ENCODE measurements around the gene NFS1. TPM values are rescaled to one million over a fixed set of nuclear protein-coding genes. Genes with fewer than 3 reads are reported as not detected.

The NFS1 gene
- total and polyA plus RNA-seq, 5 experiments from 2014 or later: 8.6 to 25.5 (median 16.6) TPM

GRCh38 chr20:35704514-35705261 lies 5.5 kb upstream of the NFS1 start:
- POLR2A ChIA-PET: interaction anchor here (1.3 to 6.3 kb wide), 3 partner anchors 12 to 38 kb away, joined by 3 to 71 read pairs (median 3); partner anchors contain the start of gene RBM39
- H3K9me3 Mint-ChIP-seq: no peaks in the 10 kb centered on the region
- no peaks in the 10 kb centered on the region for H3K27me3 Mint-ChIP-seq
- DNase-seq: peak in 1 of 10 donors; percentile 5
- no peak overlapping the region for H3K4me3 Mint-ChIP-seq
- H3K27ac Mint-ChIP-seq: peak overlapping the region in 3 of 10 donors; percentile 17 to 39 (median 34)
- H3K4me1 Mint-ChIP-seq: peaks cover 9 to 34% (median 30%) of the 10 kb centered on the region in 4 donors
- peaks cover 0 to 73% (median 12%) of the 10 kb centered on the region in 3 donors for H3K36me3 Mint-ChIP-seq
- ATAC-seq: no peak

GRCh38 chr20:35702824-35703695 lies 3.9 kb upstream of the NFS1 start:
- ATAC-seq (no peak), DNase-seq (peak in 2 of 10 donors; percentile 11 to 17)
- H3K4me3 Mint-ChIP-seq: peak overlapping the region in 2 of 10 donors; percentile 12 to 37
- H3K27ac Mint-ChIP-seq: peak overlapping the region in 6 of 10 donors; percentile 23 to 77 (median 48)
- H3K4me1 Mint-ChIP-seq: peaks cover 13 to 33% (median 31%) of the 10 kb centered on the region in 4 donors
- POLR2A ChIA-PET: interaction anchor here (1.4 to 6.3 kb wide), 3 partner anchors 16 to 39 kb away, joined by 3 to 71 read pairs (median 3); partner anchors contain the start of gene RBM39
- no peaks in the 10 kb centered on the region for H3K27me3 Mint-ChIP-seq
- H3K9me3 Mint-ChIP-seq: no peaks in the 10 kb centered on the region
- H3K36me3 Mint-ChIP-seq: peaks cover 0 to 58% (median 10%) of the 10 kb centered on the region in 3 donors

GRCh38 chr20:35702051-35702823 lies 3.1 kb upstream of the NFS1 start:
- POLR2A ChIA-PET: interaction anchor here (1.4 to 6.3 kb wide), 3 partner anchors 17 to 40 kb away, joined by 3 to 71 read pairs (median 20); partner anchors contain the start of genes CPNE1, RBM12 and RBM39
- H3K4me3 Mint-ChIP-seq: peak overlapping the region in 5 of 10 donors; percentile 12 to 72 (median 34)
- peaks cover 0 to 52% (median 11%) of the 10 kb centered on the region in 3 donors for H3K36me3 Mint-ChIP-seq

GRCh38 chr20:35700625-35701148 lies 1.5 kb upstream of the NFS1 start:
- Mint-ChIP-seq H3K27ac (peak overlapping the region in 9 of 10 donors; percentile 71 to 99 (median 95)), H3K36me3 (peaks cover 0 to 45% (median 6%) of the 10 kb centered on the region in 3 donors), H3K4me1 (peaks cover 20 to 43% (median 41%) of the 10 kb centered on the region in 4 donors), H3K9me3 (no peaks in the 10 kb centered on the region), H3K27me3 (no peaks in the 10 kb centered on the region), H3K4me3 (peak overlapping the region in 9 of 10 donors; percentile 22 to 97 (median 94))
- peak in 1 of 10 donors; percentile 12 for DNase-seq
- POLR2A ChIA-PET: interaction anchor here (0.9 to 6.3 kb wide), 10 partner anchors 9 to 254 kb away, joined by 3 to 71 read pairs (median 7); partner anchors contain the start of genes CPNE1, PHF20, RBM12 and RBM39
- ATAC-seq: no peak

More at GRCh38 chr20:35702051-35702823, 3.1 kb upstream of the NFS1 start:
- peak overlapping the region; percentile 43 to 98 (median 56) for H3K27ac Mint-ChIP-seq
- H3K27me3 Mint-ChIP-seq: no peaks in the 10 kb centered on the region
- ATAC-seq: no peak
- H3K9me3 Mint-ChIP-seq: no peaks in the 10 kb centered on the region
- DNase-seq: peak in 2 of 10 donors; percentile 15 to 17
- peaks cover 20 to 41% (median 39%) of the 10 kb centered on the region in 4 donors for H3K4me1 Mint-ChIP-seq

- Mint-ChIP-seq H3K9me3 (no peaks in the 10 kb centered on the region), H3K27me3 (no peaks in the 10 kb centered on the region), H3K36me3 (peaks cover 0 to 45% (median 9%) of the 10 kb centered on the region in 3 donors), H3K4me3 (peak overlapping the region; percentile 85 to 97 (median 94)), H3K27ac (peak overlapping the region; percentile 90 to 99 (median 96)), H3K4me1 (peaks cover 23 to 45% (median 42%) of the 10 kb centered on the region in 4 donors)
- DNase-seq (no peak), ATAC-seq (no peak)
- POLR2A ChIA-PET: interaction anchor here (0.8 to 6.3 kb wide), 19 partner anchors 9 to 1219 kb away, joined by 3 to 71 read pairs (median 4); partner anchors contain the start of genes CEP250, CPNE1, PHF20 and RBM12
These were observed 939 bp upstream of the NFS1 start for GRCh38 chr20:35699957-35700624.

GRCh38 chr20:35698298-35699126 lies 640 bp downstream of the NFS1 start:
- H3K9me3 Mint-ChIP-seq: no peaks in the 10 kb centered on the region
- peak; percentile 27 to 35 for ATAC-seq
- no peak for DNase-seq
- H3K4me3 Mint-ChIP-seq: peak overlapping the region; percentile 85 to 98 (median 94)
- H3K36me3 Mint-ChIP-seq: peaks cover 0 to 38% (median 9%) of the 10 kb centered on the region in 3 donors
- H3K27me3 Mint-ChIP-seq: no peaks in the 10 kb centered on the region
- POLR2A ChIA-PET: interaction anchor here (0.9 to 6.3 kb wide), 11 partner anchors 13 to 256 kb away, joined by 3 to 71 read pairs (median 4); partner anchors contain the start of genes CPNE1, RBM12, RBM39 and SCAND1
- H3K27ac Mint-ChIP-seq: peak overlapping the region; percentile 92 to 99 (median 96)
- H3K4me1 Mint-ChIP-seq: peaks cover 23 to 47% (median 35%) of the 10 kb centered on the region in 4 donors

GRCh38 chr20:35697696-35698297 lies 1.4 kb downstream of the NFS1 start:
- peaks cover 24 to 47% (median 34%) of the 10 kb centered on the region in 4 donors for H3K4me1 Mint-ChIP-seq
- H3K4me3 Mint-ChIP-seq: peak overlapping the region; percentile 85 to 98 (median 94)
- DNase-seq: peak in 1 of 10 donors; percentile 10
- H3K27me3 Mint-ChIP-seq: no peaks in the 10 kb centered on the region
- ATAC-seq: no peak
- peaks cover 0 to 38% (median 11%) of the 10 kb centered on the region in 3 donors for H3K36me3 Mint-ChIP-seq
- POLR2A ChIA-PET: no interaction called here
- H3K27ac Mint-ChIP-seq: peak overlapping the region; percentile 92 to 99 (median 96)
- no peaks in the 10 kb centered on the region for H3K9me3 Mint-ChIP-seq

GRCh38 chr20:35695978-35696377 lies 3.2 kb downstream of the NFS1 start:
- H3K27ac Mint-ChIP-seq: no peak overlapping the region
- peak in 1 of 10 donors; percentile 0 for DNase-seq
- POLR2A ChIA-PET: interaction anchor here (1.1 kb wide), 1 partner anchor 12 kb away, joined by 3 read pairs; no protein-coding TSS in a partner anchor
- H3K9me3 Mint-ChIP-seq: no peaks in the 10 kb centered on the region
- ATAC-seq: no peak
- H3K36me3 Mint-ChIP-seq: peaks cover 0 to 40% (median 11%) of the 10 kb centered on the region in 3 donors
- no peaks in the 10 kb centered on the region for H3K27me3 Mint-ChIP-seq
- peak overlapping the region in 4 of 10 donors; percentile 26 to 47 (median 37) for H3K4me3 Mint-ChIP-seq
- H3K4me1 Mint-ChIP-seq: peaks cover 25 to 44% (median 33%) of the 10 kb centered on the region in 4 donors

- Mint-ChIP-seq H3K27me3 (no peaks in the 10 kb centered on the region), H3K36me3 (peaks cover 0 to 46% (median 11%) of the 10 kb centered on the region in 3 donors), H3K4me1 (peaks cover 26 to 38% (median 28%) of the 10 kb centered on the region in 4 donors), H3K27ac (peak overlapping the region in 3 of 10 donors; percentile 6 to 61 (median 57)), H3K4me3 (peak overlapping the region in 1 of 10 donors; percentile 43), H3K9me3 (no peaks in the 10 kb centered on the region)
- DNase-seq (peak in 1 of 10 donors; percentile 5), ATAC-seq (no peak)
- POLR2A ChIA-PET: interaction anchor here (0.6 to 1.1 kb wide), 2 partner anchors 13 kb away, joined by 3 read pairs; no protein-coding TSS in a partner anchor
These were observed 3.9 kb downstream of the NFS1 start for GRCh38 chr20:35695245-35695749.
